ENCODE results near the gene NWD2.

GRCh38 chr4:37469286-37469685 lies 224.7 kb downstream of the NWD2 start:
- TF ChIP-seq, protein P1, sequence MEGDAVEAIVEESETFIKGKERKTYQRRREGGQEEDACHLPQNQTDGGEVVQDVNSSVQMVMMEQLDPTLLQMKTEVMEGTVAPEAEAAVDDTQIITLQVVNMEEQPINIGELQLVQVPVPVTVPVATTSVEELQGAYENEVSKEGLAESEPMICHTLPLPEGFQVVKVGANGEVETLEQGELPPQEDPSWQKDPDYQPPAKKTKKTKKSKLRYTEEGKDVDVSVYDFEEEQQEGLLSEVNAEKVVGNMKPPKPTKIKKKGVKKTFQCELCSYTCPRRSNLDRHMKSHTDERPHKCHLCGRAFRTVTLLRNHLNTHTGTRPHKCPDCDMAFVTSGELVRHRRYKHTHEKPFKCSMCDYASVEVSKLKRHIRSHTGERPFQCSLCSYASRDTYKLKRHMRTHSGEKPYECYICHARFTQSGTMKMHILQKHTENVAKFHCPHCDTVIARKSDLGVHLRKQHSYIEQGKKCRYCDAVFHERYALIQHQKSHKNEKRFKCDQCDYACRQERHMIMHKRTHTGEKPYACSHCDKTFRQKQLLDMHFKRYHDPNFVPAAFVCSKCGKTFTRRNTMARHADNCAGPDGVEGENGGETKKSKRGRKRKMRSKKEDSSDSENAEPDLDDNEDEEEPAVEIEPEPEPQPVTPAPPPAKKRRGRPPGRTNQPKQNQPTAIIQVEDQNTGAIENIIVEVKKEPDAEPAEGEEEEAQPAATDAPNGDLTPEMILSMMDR (IDR thresholded peaks at IDR 0.05) = no peak
- TF ChIP-seq POLR2A (IDR thresholded peaks at IDR 0.05) = no peak
